Limb (tissue), 2 donors: ENCODE results near the gene ATAT1.

Source experiments
- DNase-seq, 2 donors: peaks; one replicate each; pipeline ENCODE4 v3.0.0-alpha.2; 2016; ENCODE audit errors: extremely low spot score in 2 of 2

ATAT1 gene

GRCh38 chr6:30626484-30627366, at the start of gene ATAT1:
TSS of gene ATAT1 (plus strand) at chr6:30626874.
- peak; percentile 90 to 95 for DNase-seq

- no peak for DNase-seq
Observed at GRCh38 chr6:30578051-30578450, 48.6 kb upstream of the ATAT1 start.

- no peak for DNase-seq
Observed at GRCh38 chr6:30583921-30584320, 42.8 kb upstream of the ATAT1 start.

DNA sequence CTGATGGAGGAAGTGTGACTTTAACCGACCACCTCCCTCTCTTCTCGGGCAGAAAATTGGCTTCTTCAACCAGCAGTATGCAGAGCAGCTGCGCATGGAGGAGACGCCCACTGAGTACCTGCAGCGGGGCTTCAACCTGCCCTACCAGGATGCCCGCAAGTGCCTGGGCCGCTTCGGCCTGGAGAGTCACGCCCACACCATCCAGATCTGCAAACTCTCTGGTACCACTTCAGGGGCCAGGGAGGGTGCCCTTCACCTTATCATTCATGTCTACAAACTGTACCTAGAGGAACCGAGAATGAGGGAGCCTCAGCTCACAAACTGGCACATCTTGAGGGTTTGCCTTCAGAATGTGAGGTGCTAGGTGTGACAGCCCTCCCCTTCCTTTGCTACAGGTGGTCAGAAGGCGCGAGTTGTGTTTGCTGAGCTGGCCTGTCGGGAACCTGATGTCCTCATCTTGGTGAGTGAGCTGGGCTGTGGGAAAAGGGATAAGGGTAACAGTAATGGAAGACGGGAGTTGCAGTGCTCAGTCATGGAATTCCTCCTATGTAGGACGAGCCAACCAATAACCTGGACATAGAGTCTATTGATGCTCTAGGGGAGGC, 36.8 kb upstream of the ATAT1 start:
- no peak for DNase-seq

DNA sequence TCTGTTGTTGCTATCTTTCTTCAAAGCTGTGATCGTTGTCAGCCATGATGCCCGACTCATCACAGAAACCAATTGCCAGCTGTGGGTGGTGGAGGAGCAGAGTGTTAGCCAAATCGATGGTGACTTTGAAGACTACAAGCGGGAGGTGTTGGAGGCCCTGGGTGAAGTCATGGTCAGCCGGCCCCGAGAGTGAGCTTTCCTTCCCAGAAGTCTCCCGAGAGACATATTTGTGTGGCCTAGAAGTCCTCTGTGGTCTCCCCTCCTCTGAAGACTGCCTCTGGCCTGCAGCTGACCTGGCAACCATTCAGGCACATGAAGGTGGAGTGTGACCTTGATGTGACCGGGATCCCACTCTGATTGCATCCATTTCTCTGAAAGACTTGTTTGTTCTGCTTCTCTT, 36.2 kb upstream of the ATAT1 start:
- no peak for DNase-seq

DNA sequence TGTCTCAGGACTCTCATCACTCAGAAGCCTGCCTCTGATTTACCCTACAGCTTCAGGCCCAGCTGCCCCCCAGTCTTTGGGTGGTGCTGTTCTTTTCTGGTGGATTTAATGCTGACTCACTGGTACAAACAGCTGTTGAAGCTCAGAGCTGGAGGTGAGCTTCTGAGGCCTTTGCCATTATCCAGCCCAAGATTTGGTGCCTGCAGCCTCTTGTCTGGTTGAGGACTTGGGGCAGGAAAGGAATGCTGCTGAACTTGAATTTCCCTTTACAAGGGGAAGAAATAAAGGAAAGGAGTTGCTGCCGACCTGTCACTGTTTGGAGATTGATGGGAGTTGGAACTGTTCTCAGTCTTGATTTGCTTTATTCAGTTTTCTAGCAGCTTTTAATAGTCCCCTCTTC, 35.7 kb upstream of the ATAT1 start:
- no peak for DNase-seq

DNA sequence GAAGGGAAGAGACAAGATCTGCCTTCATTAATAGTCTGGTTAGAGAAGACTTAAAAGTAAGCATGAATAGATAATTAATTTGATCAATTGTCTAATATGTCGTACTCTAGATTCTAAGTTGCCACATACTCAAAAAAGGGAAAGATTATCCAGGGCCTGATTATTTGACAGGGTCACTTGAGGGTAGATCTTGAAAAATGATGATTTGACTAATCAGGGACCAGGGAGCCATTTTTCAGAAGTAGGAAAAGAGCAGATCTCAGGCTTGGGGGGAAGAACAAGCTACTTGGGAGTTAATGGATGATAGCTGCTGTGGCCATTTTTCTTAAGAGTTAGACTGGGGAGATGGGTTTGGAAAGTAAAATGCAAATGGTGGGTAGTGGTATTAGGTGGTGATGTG, 34.4 kb upstream of the ATAT1 start:
- DNase-seq, result no peak

DNA sequence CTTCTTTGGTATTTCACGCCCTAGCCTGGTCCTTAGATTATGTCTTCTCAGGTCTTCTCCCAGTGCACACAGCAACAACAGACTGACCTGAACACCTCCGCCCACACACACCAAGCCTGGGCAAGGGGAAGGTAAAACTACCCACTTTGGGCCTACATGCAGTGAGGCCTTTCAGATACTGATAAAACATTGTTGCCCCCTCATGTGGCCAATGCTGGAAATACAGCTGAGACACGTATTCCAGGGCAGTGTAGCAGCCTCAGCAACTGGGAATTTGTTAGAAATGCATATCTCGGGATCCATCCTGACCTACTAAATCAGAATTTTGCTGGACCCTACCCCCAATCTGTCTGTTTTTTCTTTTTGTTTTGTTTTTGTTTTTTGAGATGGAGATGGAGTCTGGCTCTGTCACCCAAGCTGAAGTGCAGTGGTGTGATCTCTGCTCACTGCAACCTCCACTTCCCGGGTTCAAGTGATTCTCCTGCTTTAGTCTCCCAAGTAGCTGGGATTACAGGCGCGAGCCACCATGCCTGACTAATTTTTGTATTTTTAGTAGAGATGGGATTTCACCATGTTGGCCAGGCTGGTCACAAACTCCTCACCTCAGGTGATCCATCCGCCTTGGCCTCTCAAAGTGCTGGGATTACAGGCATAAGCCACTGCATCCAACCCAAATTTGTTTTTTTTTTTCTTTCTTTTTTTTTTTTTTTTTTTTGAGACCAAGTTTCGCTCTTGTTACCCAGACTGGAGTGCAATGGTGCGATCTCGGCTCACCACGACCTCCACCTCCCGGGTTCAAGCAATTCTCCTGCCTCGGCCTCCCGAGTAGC, 29.1 kb upstream of the ATAT1 start:
- DNase-seq, result peak in 1 of 2 donors; percentile 82

GRCh38 chr6:30598912-30599624, 27.6 kb upstream of the ATAT1 start:
- no peak for DNase-seq

DNA sequence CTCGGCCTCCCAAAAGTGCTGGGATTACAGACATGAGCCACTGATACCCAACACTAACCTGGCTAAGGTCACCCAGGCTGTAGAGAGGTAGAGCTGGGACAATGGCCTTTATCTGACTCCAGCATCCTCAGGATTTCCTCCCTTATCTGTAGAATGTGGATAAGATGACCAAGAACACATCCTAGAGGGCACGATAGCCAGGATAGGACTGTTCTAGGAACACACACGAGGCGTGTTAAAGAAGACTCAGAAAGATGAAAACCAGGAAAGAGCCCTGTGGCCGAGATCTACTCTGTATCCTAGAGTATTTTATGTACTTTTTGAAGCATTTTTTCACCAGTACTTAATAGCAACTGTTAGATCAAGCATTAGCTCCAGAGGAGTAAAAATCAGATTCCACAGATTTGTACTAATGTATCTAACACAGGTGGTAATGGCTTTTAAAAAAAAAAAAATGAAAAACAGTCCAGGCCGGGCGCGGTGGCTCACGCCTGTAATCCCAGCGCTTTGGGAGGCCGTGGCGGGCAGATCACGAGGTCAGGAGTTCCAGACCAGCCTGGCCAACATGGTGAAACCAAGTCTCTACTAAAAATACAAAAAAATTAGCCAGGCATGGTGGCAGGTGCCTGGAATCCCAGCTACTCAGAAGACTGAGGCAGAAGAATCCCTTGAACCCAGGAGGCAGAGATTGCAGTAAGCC, 26.9 kb upstream of the ATAT1 start:
- DNase-seq, result no peak

GRCh38 chr6:30600451-30600961, 26.2 kb upstream of the ATAT1 start:
- DNase-seq, result no peak

GRCh38 chr6:30601436-30601814, 25.2 kb upstream of the ATAT1 start:
- DNase-seq, result no peak

DNA sequence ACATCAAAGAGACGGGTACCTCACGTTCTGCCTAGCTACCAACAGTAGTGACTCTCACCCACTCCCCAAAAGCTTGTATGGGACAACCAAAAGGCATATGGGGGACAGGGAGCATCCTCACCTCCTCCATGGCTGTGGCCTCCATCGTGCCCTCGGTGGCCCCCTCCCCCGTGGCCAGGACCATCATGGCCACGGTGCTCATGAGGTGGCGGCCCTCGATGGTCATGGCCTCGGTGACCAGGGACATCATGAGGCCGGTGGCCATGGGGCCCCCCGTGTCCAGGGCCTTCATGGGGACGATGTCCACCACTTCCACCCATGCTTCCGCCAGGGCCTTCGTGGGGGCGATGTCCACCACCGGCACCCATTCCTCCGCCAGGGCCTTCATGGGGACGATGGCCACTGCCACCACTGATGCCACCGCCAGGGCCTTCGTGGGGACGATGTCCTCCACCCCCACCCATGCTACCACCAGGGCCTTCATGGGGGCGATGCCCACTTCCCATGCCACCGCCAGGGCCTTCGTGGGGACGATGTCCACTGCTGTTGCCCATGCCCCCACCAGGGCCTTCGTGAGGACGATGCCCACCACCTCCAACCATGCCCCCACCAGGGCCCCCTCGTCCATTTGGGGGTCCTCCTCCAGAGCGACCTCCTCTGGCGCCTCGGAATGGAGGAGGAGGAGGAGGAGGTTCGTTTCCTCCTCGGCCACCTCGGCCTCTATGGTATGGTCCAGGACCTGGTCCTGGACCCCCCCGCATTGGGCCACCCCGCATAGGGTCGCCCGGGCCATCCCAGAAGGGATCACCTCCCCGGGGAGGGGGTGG, 24.6 kb upstream of the ATAT1 start:
- DNase-seq, result no peak

GRCh38 chr6:30603961-30604360, 22.7 kb upstream of the ATAT1 start:
- no peak for DNase-seq

DNA sequence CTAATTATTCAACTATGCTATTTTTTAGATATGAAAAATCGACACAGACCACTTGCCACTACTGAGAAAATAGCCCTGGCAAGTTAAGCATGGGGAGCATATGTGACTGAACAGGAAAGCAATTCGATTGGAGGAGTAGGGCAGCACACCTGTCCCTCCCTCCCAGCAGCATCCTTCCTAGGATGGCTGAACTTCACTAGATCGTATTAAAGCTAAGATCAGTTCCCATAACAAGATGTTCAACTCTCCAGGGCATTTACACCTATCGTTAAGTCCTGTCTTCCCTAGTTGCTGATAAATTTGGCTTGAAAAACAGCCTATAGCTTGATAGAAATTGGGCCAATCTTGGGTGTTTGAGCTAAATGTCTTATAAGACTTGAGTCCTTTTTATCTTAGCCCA, 16.6 kb upstream of the ATAT1 start:
- DNase-seq, result no peak

GRCh38 chr6:30611150-30611855, 15.4 kb upstream of the ATAT1 start:
- no peak for DNase-seq

GRCh38 chr6:30611856-30612194, 14.8 kb upstream of the ATAT1 start:
- DNase-seq, result no peak

DNA sequence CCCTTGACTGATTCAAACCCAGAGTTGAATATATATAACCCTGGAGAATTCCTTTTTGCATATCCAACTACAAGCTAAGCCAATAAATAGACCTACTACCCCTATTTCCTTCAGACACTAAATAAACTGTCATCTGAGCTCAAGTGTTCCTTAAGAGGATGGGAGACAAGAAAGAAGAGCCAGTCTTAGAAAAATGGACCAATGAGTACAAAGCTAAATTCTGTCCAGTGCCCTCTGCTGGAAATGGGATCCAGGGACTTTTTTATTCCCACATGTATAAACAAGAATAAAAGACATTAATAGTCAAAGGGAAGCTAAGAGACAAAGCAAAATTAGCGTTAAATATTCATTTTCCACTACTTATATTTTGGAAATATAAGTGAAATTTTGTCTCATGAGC, 14.5 kb upstream of the ATAT1 start:
- no peak for DNase-seq

GRCh38 chr6:30612687-30613248, 13.9 kb upstream of the ATAT1 start:
- no peak for DNase-seq
